ENCODE results near the gene HS3ST5. TPM values are rescaled to one million over a fixed set of nuclear protein-coding genes. Genes with fewer than 3 reads are reported as not detected.
A peak's percentile ranks its signal among the peaks of the same experiment; 100 is the strongest.

The HS3ST5 gene
- total RNA-seq, 1 experiment from 2014 or later = 8.7 TPM

- TF ChIP-seq ZNF512 (CRISPR knock-in tag; IDR thresholded peaks at IDR 0.05; ENCODE audit: borderline replicate concordance) (no peak), ZBTB43 (CRISPR knock-in tag; IDR thresholded peaks at IDR 0.05) (no peak), MYBL2 (CRISPR knock-in tag; IDR thresholded peaks at IDR 0.05) (no peak), MLX (CRISPR knock-in tag; IDR thresholded peaks at IDR 0.05) (no peak), SMAD3 (CRISPR knock-in tag; IDR thresholded peaks at IDR 0.05; ENCODE audit: borderline replicate concordance) (no peak), AR (CRISPR knock-in tag; IDR thresholded peaks at IDR 0.05) (no peak), TCF7 (CRISPR knock-in tag; IDR thresholded peaks at IDR 0.05; ENCODE audit: low read depth) (no peak), GABPB1 (CRISPR knock-in tag; IDR thresholded peaks at IDR 0.05) (no peak), ZNF263 (CRISPR knock-in tag; IDR thresholded peaks at IDR 0.05; ENCODE audit: low read depth) (no peak), ZNF317 (CRISPR knock-in tag; IDR thresholded peaks at IDR 0.05; ENCODE audit: borderline replicate concordance, low read depth) (no peak), FOXP1 (CRISPR knock-in tag; IDR thresholded peaks at IDR 0.05; ENCODE audit: borderline replicate concordance) (no peak), ZNF416 (CRISPR knock-in tag; IDR thresholded peaks at IDR 0.05) (no peak), KAT7 (CRISPR knock-in tag; IDR thresholded peaks at IDR 0.05; ENCODE audit: borderline replicate concordance) (no peak), PRRX2 (CRISPR knock-in tag; IDR thresholded peaks at IDR 0.05) (no peak), NFATC4 (CRISPR knock-in tag; IDR thresholded peaks at IDR 0.05) (no peak), NFE2L1 (CRISPR knock-in tag; IDR thresholded peaks at IDR 0.05) (no peak)
- Mint-ChIP-seq H3K9me3 (peaks cover 25% of the 10 kb centered on the region), H3K27me3 (ENCODE audit: low read depth) (no peaks in the 10 kb centered on the region; the same call in 1 of the 2 replicates), H3K4me3 (no peak overlapping the region), H3K4me1 (peaks cover 60% of the 10 kb centered on the region), H3K36me3 (peaks cover 25% of the 10 kb centered on the region), H3K27ac (peak overlapping the region; percentile 40)
- ATAC-seq (no peak), DNase-seq (ENCODE audit: low spot score) (no peak)
- CTCF ChIA-PET = no interaction called here
- POLR2A ChIA-PET = no interaction called here
Measured at GRCh38 chr6:114200891-114201290, 141.9 kb downstream of the HS3ST5 start.

- Mint-ChIP-seq H3K4me1 (peaks cover 49% of the 10 kb centered on the region), H3K27ac (peak overlapping the region; percentile 77), H3K27me3 (ENCODE audit: low read depth) (no peaks in the 10 kb centered on the region), H3K36me3 (peaks cover 4% of the 10 kb centered on the region; the same call in 1 of the 2 replicates), H3K4me3 (no peak overlapping the region), H3K9me3 (no peaks in the 10 kb centered on the region)
- TF ChIP-seq MXD4 (CRISPR knock-in tag; IDR thresholded peaks at IDR 0.05; ENCODE audit: borderline replicate concordance) (peak; percentile 86; the same call in 1 of the 2 replicates), ZNF423 (CRISPR knock-in tag; IDR thresholded peaks at IDR 0.05) (peak; percentile 51; the same call in 1 of the 2 replicates), ZNF532 (CRISPR knock-in tag; IDR thresholded peaks at IDR 0.05; ENCODE audit: borderline replicate concordance) (no peak)
- ATAC-seq = peak; percentile 58
- DNase-seq (ENCODE audit: low spot score) = no peak
- ChIA-PET CTCF (interaction anchor here (0.9 to 1.3 kb wide), 2 partner anchors 28 to 109 kb away, joined by 3 to 6 read pairs; no protein-coding TSS in a partner anchor), POLR2A (interaction anchor here (0.7 kb wide), 1 partner anchor 10 kb away, joined by 4 read pairs; no protein-coding TSS in a partner anchor)
Measured at GRCh38 chr6:114195631-114196403, 147.0 kb downstream of the HS3ST5 start.

Measured in WTC11 (cell line).